DND-41 (cell line): Measurements from ENCODE around the gene C16orf74.

Experiments
- ATAC-seq: fragments of 200-7000 bp; cut with Tn5 transposase; 3 replicates; pipeline ENCODE4 v1.9.1; 2021; ENCODE audit warnings: low read depth; ENCODE audit not compliant: insufficient read depth
- DNase-seq: peaks from one replicate; pipeline ENCODE4 v3.0.0-alpha.2; 2020
- H2AFZ ChIP-seq: 2 replicates; pipeline ENCODE4 v1.6.0; 2012; ENCODE audit warnings: low read depth, low read length
- H3K27ac ChIP-seq: 2 replicates; pipeline ENCODE4 v1.5.1; 2012; ENCODE audit warnings: low read length, inconsistent platforms
- H3K27me3 ChIP-seq: fragments of 200-600 bp; sonication (generic); 2 replicates; pipeline ENCODE4 v1.6.0; 2012; ENCODE audit warnings: low read length, mild to moderate bottlenecking, inconsistent platforms; ENCODE audit not compliant: insufficient read depth, poor library complexity
- H3K36me3 ChIP-seq: 2 replicates; pipeline ENCODE4 v1.5.1; 2012; ENCODE audit warnings: low read length, inconsistent platforms; ENCODE audit not compliant: insufficient read depth
- H3K4me1 ChIP-seq: 2 replicates; pipeline ENCODE4 v1.5.1; 2012; ENCODE audit warnings: mild to moderate bottlenecking, low read length; ENCODE audit not compliant: insufficient read depth
- H3K4me2 ChIP-seq: 2 replicates; pipeline ENCODE4 v1.6.0; 2012; ENCODE audit warnings: mild to moderate bottlenecking, moderate library complexity, low read length, inconsistent platforms; ENCODE audit not compliant: insufficient read depth
- H3K4me3 ChIP-seq, 2 experiments: fragments of 200-600 bp in 1 of 2; shearing (Covaris generic) in 1 of 2; 2 replicates each; pipeline ENCODE4 v1.5.1; 2012 to 2016; ENCODE audit warnings: inconsistent platforms in 2 of 2, low read length in 2 of 2, mild to moderate bottlenecking in 2 of 2, low read depth in 1 of 2, moderate library complexity in 1 of 2
- H3K79me2 ChIP-seq: 2 replicates; pipeline ENCODE4 v1.6.0; 2012; ENCODE audit warnings: low read length, inconsistent platforms; ENCODE audit not compliant: insufficient read depth
- H3K9ac ChIP-seq: 2 replicates; pipeline ENCODE4 v1.6.0; 2012; ENCODE audit warnings: low read depth, mild to moderate bottlenecking, inconsistent platforms, low read length, moderate library complexity
- H3K9me3 ChIP-seq: 2 replicates; pipeline ENCODE4 v1.5.1; 2012; ENCODE audit warnings: low read length, moderate library complexity, mild to moderate bottlenecking, inconsistent platforms; ENCODE audit not compliant: insufficient read depth, severe bottlenecking
- H4K20me1 ChIP-seq: 2 replicates; pipeline ENCODE4 v1.6.0; 2012; ENCODE audit warnings: low read length; ENCODE audit not compliant: insufficient read depth
- CTCF ChIP-seq: IDR thresholded peaks from 2 replicates; pipeline ENCODE4 v1.5.1; 2012; ENCODE audit warnings: borderline replicate concordance, low read length, moderate library complexity, mild to moderate bottlenecking; ENCODE audit not compliant: poor library complexity, severe bottlenecking; ENCODE audit errors: extremely low read depth
- EZH2 ChIP-seq: IDR thresholded peaks from 3 replicates; pipeline ENCODE4 v1.6.1; 2012; ENCODE audit warnings: borderline replicate concordance, low read depth, mild to moderate bottlenecking, moderate library complexity, low read length, inconsistent platforms; ENCODE audit not compliant: severe bottlenecking

Gene C16orf74

GRCh38 chr16:85667261-85667660 lies 83.6 kb downstream of the C16orf74 start:
- Histone ChIP-seq H3K27ac (no peak overlapping the region), H3K4me2 (no peak overlapping the region), H3K4me3 (no peak overlapping the region), H2AFZ (no peak overlapping the region), H3K9me3 (no peaks in the 10 kb centered on the region), H3K27me3 (no peaks in the 10 kb centered on the region), H3K36me3 (peaks cover 98% of the 10 kb centered on the region), H3K4me1 (no peaks in the 10 kb centered on the region), H3K79me2 (peaks cover 9% of the 10 kb centered on the region; the same call in 1 of the 2 replicates), H4K20me1 (peaks cover 67% of the 10 kb centered on the region), H3K9ac (no peak overlapping the region)
- ATAC-seq (peak; percentile 12; the same call in 1 of the 3 replicates), DNase-seq (no peak)
- TF ChIP-seq EZH2 (no peak), CTCF (no peak)

GRCh38 chr16:85665929-85666328 lies 85.0 kb downstream of the C16orf74 start:
- Histone ChIP-seq H3K4me1 (no peaks in the 10 kb centered on the region), H3K9me3 (no peaks in the 10 kb centered on the region), H2AFZ (no peak overlapping the region), H3K79me2 (peaks cover 9% of the 10 kb centered on the region; the same call in 1 of the 2 replicates), H3K27me3 (no peaks in the 10 kb centered on the region), H3K4me2 (no peak overlapping the region), H3K36me3 (peaks cover 100% of the 10 kb centered on the region), H4K20me1 (peaks cover 62% of the 10 kb centered on the region), H3K9ac (no peak overlapping the region), H3K4me3 (no peak overlapping the region), H3K27ac (no peak overlapping the region)
- ATAC-seq (no peak), DNase-seq (no peak)
- TF ChIP-seq EZH2 (no peak), CTCF (no peak)

- Histone ChIP-seq H3K36me3 (peaks cover 98% of the 10 kb centered on the region), H3K27me3 (no peaks in the 10 kb centered on the region), H3K27ac (no peak overlapping the region), H2AFZ (no peak overlapping the region), H3K9ac (no peak overlapping the region), H4K20me1 (peaks cover 58% of the 10 kb centered on the region), H3K4me1 (no peaks in the 10 kb centered on the region), H3K4me3 (no peak overlapping the region), H3K9me3 (no peaks in the 10 kb centered on the region), H3K4me2 (no peak overlapping the region), H3K79me2 (peaks cover 9% of the 10 kb centered on the region; the same call in 1 of the 2 replicates)
- DNase-seq (no peak), ATAC-seq (no peak)
- TF ChIP-seq EZH2 (no peak), CTCF (no peak)
Measured at GRCh38 chr16:85665373-85665740, 85.5 kb downstream of the C16orf74 start.
